A549 (cell line): ENCODE results near the gene CLDN14.

Experiments used
- CEBPB ChIP-seq, 2 experiments: fragments of >200 bp in 1 of 2; sonication (Bioruptor Twin) in 1 of 2; formaldehyde crosslinking in 1 of 2; IDR thresholded peaks; 2 replicates each; pipeline ENCODE4 v1.6.1; 2012 to 2016
- CTCF ChIP-seq: fragments of >200 bp; sonication (Bioruptor Twin); formaldehyde crosslinking; IDR thresholded peaks from 3 replicates; pipeline ENCODE4 v1.5.1; 2016
- ELK1 ChIP-seq: fragments of 150-350 bp; IDR thresholded peaks from 2 replicates; pipeline ENCODE4 v1.6.1; 2014; ENCODE audit warnings: low read depth, mild to moderate bottlenecking, low read length
- REST ChIP-seq: fragments of 200-600 bp; sonication (generic); IDR thresholded peaks from 2 replicates; pipeline ENCODE4 v1.6.1; 2016; ENCODE audit warnings: antibody characterized with exemption, mild to moderate bottlenecking, moderate library complexity

GRCh38 chr21:36441715-36442114, 38.2 kb downstream of the CLDN14 start:
- TF ChIP-seq CTCF, result no peak
- no peak for TF ChIP-seq REST
- TF ChIP-seq ELK1, result no peak
- TF ChIP-seq CEBPB (IDR thresholded peaks at IDR 0.05), result no peak
